KMS-11 (cell line): ENCODE data around the gene CC2D2A.

ENCODE experiments used
- H2AFZ ChIP-seq: fragments of 200-600 bp; sonication (generic); 2 replicates; pipeline ENCODE4 v1.6.1; 2016; ENCODE audit warnings: antibody characterized with exemption, mixed run types, low read depth
- H3K27ac ChIP-seq: fragments of 200-600 bp; sonication (generic); 2 replicates; pipeline ENCODE4 v1.6.1; 2016; ENCODE audit warnings: mild to moderate bottlenecking, mixed run types
- H3K27me3 ChIP-seq: fragments of 200-600 bp; sonication (generic); 2 replicates; pipeline ENCODE4 v1.6.1; 2017; ENCODE audit warnings: mild to moderate bottlenecking, low read depth, mixed run types, moderate library complexity; ENCODE audit not compliant: insufficient read depth
- H3K36me3 ChIP-seq: fragments of 200-600 bp; sonication (generic); 2 replicates; pipeline ENCODE4 v1.6.1; 2017; ENCODE audit warnings: mild to moderate bottlenecking, mixed run types; ENCODE audit not compliant: insufficient read depth
- H3K4me1 ChIP-seq: fragments of 200-600 bp; sonication (generic); 2 replicates; pipeline ENCODE4 v1.6.1; 2016; ENCODE audit warnings: mild to moderate bottlenecking, low read depth, mixed run types; ENCODE audit not compliant: poor library complexity, severe bottlenecking
- H3K4me2 ChIP-seq: fragments of 200-600 bp; sonication (generic); 2 replicates; pipeline ENCODE4 v1.7.0; 2016; ENCODE audit warnings: mild to moderate bottlenecking, mixed run types
- H3K4me3 ChIP-seq: fragments of 200-600 bp; sonication (generic); IDR thresholded peaks from 2 replicates; pipeline ENCODE4 v1.6.1; 2017; ENCODE audit warnings: low read depth, low read length, mixed read lengths; ENCODE audit not compliant: insufficient read depth
- H3K79me2 ChIP-seq: fragments of 200-600 bp; sonication (generic); 2 replicates; pipeline ENCODE4 v1.6.1; 2016; ENCODE audit warnings: low read depth, mixed run types; ENCODE audit not compliant: insufficient read depth
- H3K9ac ChIP-seq: fragments of 200-600 bp; sonication (generic); 2 replicates; pipeline ENCODE4 v1.6.1; 2016; ENCODE audit warnings: mild to moderate bottlenecking, mixed run types
- H4K20me1 ChIP-seq: fragments of 200-600 bp; sonication (generic); 2 replicates; pipeline ENCODE4 v1.6.1; 2016; ENCODE audit warnings: mild to moderate bottlenecking, mixed run types; ENCODE audit not compliant: insufficient read depth
- CTCF ChIP-seq: fragments of 200-600 bp; sonication (generic); conservative IDR thresholded peaks from 2 replicates; pipeline ENCODE4 v1.6.1; 2017; ENCODE audit warnings: low read depth, mild to moderate bottlenecking, antibody characterized with exemption, low read length, moderate library complexity, mixed read lengths

The CC2D2A gene

GRCh38 chr4:15444276-15444675 lies 25.4 kb upstream of the CC2D2A start:
- Histone ChIP-seq H2AFZ (no peak overlapping the region), H3K27ac (no peak overlapping the region), H3K4me3 (no peak overlapping the region), H3K9ac (no peak overlapping the region), H3K79me2 (no peaks in the 10 kb centered on the region), H4K20me1 (no peaks in the 10 kb centered on the region), H3K4me1 (no peaks in the 10 kb centered on the region), H3K27me3 (no peaks in the 10 kb centered on the region), H3K4me2 (no peak overlapping the region), H3K36me3 (no peaks in the 10 kb centered on the region)
- TF ChIP-seq CTCF = no peak

- H3K9ac ChIP-seq = no peak overlapping the region
- H3K27me3 ChIP-seq = no peaks in the 10 kb centered on the region
- no peaks in the 10 kb centered on the region for H4K20me1 ChIP-seq
- no peak overlapping the region for H3K27ac ChIP-seq
- no peak overlapping the region for H3K4me2 ChIP-seq
- H2AFZ ChIP-seq = no peak overlapping the region
- H3K4me3 ChIP-seq = no peak overlapping the region
- no peaks in the 10 kb centered on the region for H3K36me3 ChIP-seq
- H3K4me1 ChIP-seq = no peaks in the 10 kb centered on the region
- TF ChIP-seq CTCF = no peak
- H3K79me2 ChIP-seq = no peaks in the 10 kb centered on the region
These were observed 24.7 kb upstream of the CC2D2A start for GRCh38 chr4:15444879-15445547.

- Histone ChIP-seq H3K36me3 (no peaks in the 10 kb centered on the region), H3K27me3 (no peaks in the 10 kb centered on the region), H3K9ac (no peak overlapping the region), H3K4me2 (no peak overlapping the region), H4K20me1 (no peaks in the 10 kb centered on the region), H2AFZ (no peak overlapping the region), H3K27ac (no peak overlapping the region), H3K79me2 (no peaks in the 10 kb centered on the region), H3K4me3 (no peak overlapping the region), H3K4me1 (no peaks in the 10 kb centered on the region)
- no peak for TF ChIP-seq CTCF
These were observed 18.4 kb upstream of the CC2D2A start for GRCh38 chr4:15451181-15451865.

- no peak overlapping the region for H2AFZ ChIP-seq
- H3K4me1 ChIP-seq = no peaks in the 10 kb centered on the region
- H4K20me1 ChIP-seq = no peaks in the 10 kb centered on the region
- H3K4me3 ChIP-seq = no peak overlapping the region
- H3K79me2 ChIP-seq = no peaks in the 10 kb centered on the region
- H3K4me2 ChIP-seq = no peak overlapping the region
- H3K36me3 ChIP-seq = no peaks in the 10 kb centered on the region
- no peak for TF ChIP-seq CTCF
- no peak overlapping the region for H3K27ac ChIP-seq
- no peak overlapping the region for H3K9ac ChIP-seq
- H3K27me3 ChIP-seq = no peaks in the 10 kb centered on the region
These were observed 17.6 kb upstream of the CC2D2A start for GRCh38 chr4:15451866-15452765.
